H1 (cell line): ENCODE results near the gene TWIST2. TPM values are rescaled to one million over a fixed set of nuclear protein-coding genes. Genes with fewer than 3 reads are reported as not detected.

Experiments used
- CTCF ChIA-PET: fragments of 300-600 bp; sonication (Branson Sonifier 250); formaldehyde crosslinking; loops from one replicate; lab custom pipeline; 2021; ENCODE audit not compliant: partially characterized antibody; lab: Charles Lee
- POLR2A ChIA-PET: fragments of 300-600 bp; sonication (Branson Sonifier 250); formaldehyde crosslinking; loops from one replicate; lab custom pipeline; 2021; ENCODE audit warnings: inconsistent platforms; ENCODE audit not compliant: partially characterized antibody; lab: Charles Lee
- DNase-seq, 2 experiments: peaks; one replicate each; pipeline versions ENCODE4 v3.0.0 to v3.0.0-alpha.2; 2010 to 2022; ENCODE audit warnings: low spot score in 2 of 2, low read depth in 1 of 2, mixed read lengths in 1 of 2
- FAIRE-seq: peaks from 2 replicates; lab custom pipeline; 2011; peaks lifted over from hg19 to GRCh38; lab: Jason Lieb, UNC
- H2AFZ ChIP-seq: 2 replicates; pipeline ENCODE4 v1.8.1; 2012; ENCODE audit warnings: low read length, inconsistent platforms
- H2AK5ac ChIP-seq: 2 replicates; pipeline ENCODE4 v1.6.1; 2013; ENCODE audit warnings: low read depth, low read length
- H2BK120ac ChIP-seq: replicated peaks from 2 replicates; pipeline ENCODE3; 2013; ENCODE audit warnings: low read depth, low read length, inconsistent platforms
- H2BK12ac ChIP-seq: 2 replicates; pipeline ENCODE4 v1.6.1; 2013; ENCODE audit warnings: low read depth, low read length
- H2BK15ac ChIP-seq: 2 replicates; pipeline ENCODE4 v1.6.1; 2013; ENCODE audit warnings: low read length
- H2BK20ac ChIP-seq: 2 replicates; pipeline ENCODE4 v1.6.1; 2013; ENCODE audit warnings: low read length
- H2BK5ac ChIP-seq: 2 replicates; pipeline ENCODE4 v1.6.1; 2013; ENCODE audit warnings: low read depth, low read length
- H3K14ac ChIP-seq: 2 replicates; pipeline ENCODE4 v1.6.1; 2013; ENCODE audit warnings: inconsistent platforms; ENCODE audit not compliant: insufficient read length
- H3K18ac ChIP-seq: 2 replicates; pipeline ENCODE4 v1.6.1; 2013; ENCODE audit warnings: low read length; ENCODE audit errors: extremely low read depth
- H3K23ac ChIP-seq: 2 replicates; pipeline ENCODE4 v1.6.1; 2013; ENCODE audit warnings: inconsistent platforms; ENCODE audit not compliant: insufficient read length
- H3K23me2 ChIP-seq: 2 replicates; pipeline ENCODE4 v1.6.1; 2013; ENCODE audit warnings: low read depth, low read length
- H3K27ac ChIP-seq: 2 replicates; pipeline ENCODE4 v1.6.1; 2011; ENCODE audit warnings: low read depth, low read length, inconsistent platforms
- H3K27me3 ChIP-seq, 4 experiments: replicated peaks in 1 of 4; 1 replicate in 1 of 4; 2 replicates in 3 of 4; pipeline versions ENCODE4 v1.6.1 to v1.8.1; 2011 to 2013; ENCODE audit warnings: low read length in 3 of 4, mild to moderate bottlenecking in 3 of 4, inconsistent platforms in 2 of 4, mixed read lengths in 2 of 4, moderate library complexity in 1 of 4; ENCODE audit not compliant: control insufficient read depth in 3 of 4, insufficient read depth in 3 of 4; ENCODE audit errors: extremely low read depth in 1 of 4
- H3K36me3 ChIP-seq, 4 experiments: 2 replicates each; pipeline versions ENCODE4 v1.6.1 to v1.8.1; 2011 to 2013; ENCODE audit warnings: mild to moderate bottlenecking in 4 of 4, low read length in 3 of 4, moderate library complexity in 2 of 4, control low read depth in 1 of 4, inconsistent platforms in 1 of 4; ENCODE audit not compliant: insufficient read depth in 4 of 4, control insufficient read depth in 2 of 4
- H3K4ac ChIP-seq: replicated peaks from 2 replicates; pipeline ENCODE3; 2013; ENCODE audit warnings: low read length, low read depth, mixed read lengths, inconsistent platforms; ENCODE audit not compliant: insufficient read length
- H3K4me1 ChIP-seq, 4 experiments: replicated peaks in 1 of 4; 1 replicate in 1 of 4; 2 replicates in 3 of 4; pipeline versions ENCODE4 v1.6.1 to v1.8.1; 2011 to 2013; ENCODE audit warnings: low read length in 3 of 4, inconsistent platforms in 2 of 4, mixed read lengths in 1 of 4; ENCODE audit not compliant: insufficient read depth in 4 of 4, control insufficient read depth in 3 of 4
- H3K4me2 ChIP-seq, 2 experiments: 2 replicates each; pipeline versions ENCODE4 v1.6.1 to v1.8.1; 2011 to 2013; ENCODE audit warnings: low read depth in 2 of 2, low read length in 2 of 2, control low read depth in 1 of 2, inconsistent platforms in 1 of 2, mild to moderate bottlenecking in 1 of 2; ENCODE audit not compliant: insufficient read depth in 1 of 2
- H3K4me3 ChIP-seq, 4 experiments: fragments of 200-600, 300-600 bp in 1 of 4; sonication (generic), shearing (Covaris generic), sonication (Bioruptor Twin) in 1 of 4; 2 replicates each; pipeline versions ENCODE4 v1.5.1 to v1.8.1; 2011 to 2016; ENCODE audit warnings: low read length in 4 of 4, low read depth in 3 of 4, control low read depth in 2 of 4, inconsistent platforms in 2 of 4, mild to moderate bottlenecking in 2 of 4, mixed read lengths in 1 of 4, moderate library complexity in 1 of 4; ENCODE audit not compliant: insufficient read depth in 2 of 4; ENCODE audit errors: extremely low read depth in 1 of 4
- H3K56ac ChIP-seq: replicated peaks from 2 replicates; pipeline ENCODE3; 2013; ENCODE audit warnings: low read depth, mild to moderate bottlenecking, mixed read lengths, low read length, inconsistent platforms; ENCODE audit not compliant: insufficient read length
- H3K79me1 ChIP-seq: 2 replicates; pipeline ENCODE4 v1.6.1; 2013; ENCODE audit warnings: low read depth, low read length, control low read depth
- H3K79me2 ChIP-seq, 2 experiments: 2 replicates each; pipeline versions ENCODE4 v1.6.1 to v1.8.1; 2012 to 2013; ENCODE audit warnings: low read length in 2 of 2, mild to moderate bottlenecking in 2 of 2, inconsistent platforms in 1 of 2; ENCODE audit not compliant: insufficient read depth in 2 of 2, control insufficient read depth in 1 of 2
- H3K9ac ChIP-seq, 4 experiments: replicated peaks in 1 of 4; 1 replicate in 1 of 4; 2 replicates in 3 of 4; pipeline versions ENCODE4 v1.6.1 to v1.8.1; 2011 to 2013; ENCODE audit warnings: low read depth in 3 of 4, low read length in 3 of 4, control low read depth in 2 of 4, mild to moderate bottlenecking in 2 of 4, moderate library complexity in 2 of 4, inconsistent platforms in 1 of 4; ENCODE audit errors: extremely low read depth in 1 of 4
- H3K9me3 ChIP-seq, 2 experiments: 2 replicates each; pipeline versions ENCODE4 v1.6.1 to v1.8.1; 2012 to 2013; ENCODE audit warnings: mild to moderate bottlenecking in 2 of 2, moderate library complexity in 2 of 2, control low read depth in 1 of 2, inconsistent platforms in 1 of 2, low read depth in 1 of 2, low read length in 1 of 2, mixed read lengths in 1 of 2; ENCODE audit not compliant: insufficient read depth in 2 of 2
- H4K20me1 ChIP-seq, 2 experiments: replicated peaks in 1 of 2; 2 replicates each; pipeline versions ENCODE3 to v1.8.1; 2011 to 2013; ENCODE audit warnings: inconsistent platforms in 2 of 2, low read length in 2 of 2, mild to moderate bottlenecking in 1 of 2; ENCODE audit not compliant: insufficient read depth in 2 of 2, control insufficient read depth in 1 of 2
- H4K5ac ChIP-seq: 2 replicates; pipeline ENCODE4 v1.6.1; 2013; ENCODE audit warnings: low read length, low read depth, mixed read lengths, inconsistent platforms; ENCODE audit not compliant: insufficient read length
- H4K8ac ChIP-seq: 2 replicates; pipeline ENCODE4 v1.8.0; 2013; ENCODE audit warnings: mild to moderate bottlenecking, moderate library complexity, low read length, inconsistent platforms; ENCODE audit not compliant: insufficient read depth; ENCODE audit errors: extremely low read depth
- H4K91ac ChIP-seq: replicated peaks from 2 replicates; pipeline ENCODE3; 2013; ENCODE audit warnings: low read length, mixed read lengths, inconsistent platforms; ENCODE audit not compliant: insufficient read length
- EZH2 ChIP-seq: fragments of 200-600 bp; sonication (generic); IDR thresholded peaks from 2 replicates; pipeline ENCODE4 v1.7.1; 2012; ENCODE audit warnings: low read depth, mild to moderate bottlenecking, moderate library complexity, low read length, inconsistent platforms; ENCODE audit not compliant: severe bottlenecking
- FOSL1 ChIP-seq: IDR thresholded peaks from 2 replicates; pipeline ENCODE4 v1.6.1; 2011; ENCODE audit warnings: mild to moderate bottlenecking, low read depth, low read length, moderate library complexity; ENCODE audit not compliant: insufficient read depth
- SAP30 ChIP-seq: fragments of 300-600 bp; sonication (generic); IDR thresholded peaks from 2 replicates; pipeline ENCODE4 v1.7.1; 2012; ENCODE audit warnings: low read length, moderate library complexity, mild to moderate bottlenecking, inconsistent platforms; ENCODE audit not compliant: insufficient read depth, insufficient replicate concordance
- SIN3A ChIP-seq, 2 experiments: IDR thresholded peaks in 1 of 2; conservative IDR thresholded peaks in 1 of 2; 2 replicates each; pipeline ENCODE4 v1.6.1; 2011 to 2012; ENCODE audit warnings: low read length in 2 of 2, improper control_type of control experiment in 1 of 2, low read depth in 1 of 2, mild to moderate bottlenecking in 1 of 2
- WGBS, 2 experiments: shearing (Covaris generic) in 1 of 2; methylation state at CpG; one replicate each; pipeline versions ENCODE4 v1.1.6 to v1.1.7; 2013 to 2015; ENCODE audit warnings: low lambda C conversion rate in 2 of 2, mixed read lengths in 2 of 2, inconsistent platforms in 1 of 2, low coverage in 1 of 2, missing lambda C conversion rate in 1 of 2; ENCODE audit not compliant: insufficient replicate concordance in 2 of 2, insufficient coverage in 1 of 2, insufficient read length in 1 of 2; ENCODE audit errors: extremely low coverage in 1 of 2, missing lambda C conversion rate in 1 of 2; 5-methylcytosine and 5-hydroxymethylcytosine counted together
- polyA plus RNA-seq, 7 experiments: library from polyadenylated mRNA; depleted of rRNA in 3 of 7; stranded (reverse) in 5 of 7; unstranded in 2 of 7; fragments of >200 nt in 5 of 7; fragments of 200-250 nt in 2 of 7; gene quantifications; 1 replicate in 5 of 7; 2 replicates in 1 of 7; 4 replicates in 1 of 7; pipeline versions ENCODE4 v1.2.1 to v1.2.3, GENCODE V29; 2011 to 2013; ENCODE audit warnings: missing spikeins in 2 of 7, mixed read lengths in 2 of 7
- total RNA-seq: library from RNA; stranded (reverse); fragmentation: NEBNext Ultra II Directional; extraction: Animal tissue kit (Norgen Biotek cat#: 25700); gene quantifications from 2 replicates; pipeline ENCODE4 v1.2.1, GENCODE V29; 2021
- TF ChIP-seq, protein P1 (sequence below), 3 experiments: IDR thresholded peaks; 1 replicate in 2 of 3; 2 replicates in 1 of 3; pipeline versions ENCODE4 v1.5.1 to v1.6.1; 2011; ENCODE audit warnings: low read length in 3 of 3, mild to moderate bottlenecking in 3 of 3, inconsistent platforms in 2 of 3, low read depth in 1 of 3, moderate library complexity in 1 of 3; ENCODE audit not compliant: insufficient read depth in 1 of 3; ENCODE audit errors: control extremely low read depth in 1 of 3
- TF ChIP-seq, protein P2 (sequence below): IDR thresholded peaks from 2 replicates; pipeline ENCODE4 v1.6.1; 2012; ENCODE audit warnings: inconsistent platforms
- TF ChIP-seq, protein P3 (sequence below): IDR thresholded peaks from 2 replicates; pipeline ENCODE4 v1.6.1; 2011; ENCODE audit warnings: low read length, improper control_type of control experiment
- TF ChIP-seq, protein P4 (sequence below): IDR thresholded peaks from 2 replicates; pipeline ENCODE4 v1.6.1; 2012; ENCODE audit warnings: inconsistent platforms

Gene TWIST2
- total and polyA plus RNA-seq, 2 of the 8 experiments (the other 6 are each of a cell fraction or from before 2014, with no cell fraction given): 2.6 to 4.3 TPM

DNA sequence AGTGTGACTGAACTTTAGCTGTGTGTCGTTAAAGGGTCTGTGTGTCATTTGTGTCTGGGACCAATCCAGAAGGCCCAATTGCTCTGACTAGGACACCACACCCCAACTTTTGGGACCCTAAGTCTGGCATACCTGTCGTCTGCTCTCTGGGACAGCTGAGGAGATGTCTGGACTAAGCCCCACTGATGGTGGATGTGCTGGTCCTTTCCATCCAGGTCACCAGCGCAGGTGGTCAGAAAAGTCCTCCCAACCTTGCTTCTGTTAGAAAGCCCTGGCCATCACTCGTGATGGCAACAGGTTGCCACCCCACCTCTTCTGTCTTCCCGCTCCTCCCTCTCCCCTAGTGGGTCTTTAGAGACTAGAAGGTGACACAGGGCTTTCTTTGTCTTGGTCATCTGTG lies 37.6 kb upstream of the TWIST2 start:
- H2BK15ac ChIP-seq: no peak overlapping the region
- no peak overlapping the region for H3K18ac ChIP-seq
- H3K27ac ChIP-seq: no peak overlapping the region
- no peaks in the 10 kb centered on the region for H3K36me3 ChIP-seq
- H2BK120ac ChIP-seq: no peak overlapping the region
- CTCF ChIA-PET: no interaction called here
- H3K4ac ChIP-seq: no peak overlapping the region
- H3K9me3 ChIP-seq: peaks cover 30 to 33% of the 10 kb centered on the region in 2 experiments
- H3K4me1 ChIP-seq: no peaks in the 10 kb centered on the region
- H3K27me3 ChIP-seq: no peaks in the 10 kb centered on the region
- no peak overlapping the region for H3K23ac ChIP-seq
- FAIRE-seq: no peak
- no peak overlapping the region for H4K5ac ChIP-seq
- no peak overlapping the region for H2BK5ac ChIP-seq
- no peak overlapping the region for H3K14ac ChIP-seq
- no peaks in the 10 kb centered on the region for H3K23me2 ChIP-seq
- H3K79me1 ChIP-seq: no peaks in the 10 kb centered on the region; the same call in 1 of the 2 replicates
- no peak overlapping the region for H3K56ac ChIP-seq
- no peak overlapping the region for H4K91ac ChIP-seq
- no peaks in the 10 kb centered on the region for H4K20me1 ChIP-seq
- POLR2A ChIA-PET: no interaction called here
- DNase-seq: no peak
- no peak overlapping the region for H4K8ac ChIP-seq
- no peak overlapping the region for H2AFZ ChIP-seq
- no peak overlapping the region for H2BK12ac ChIP-seq
- H3K4me3 ChIP-seq: no peak overlapping the region
- H3K79me2 ChIP-seq: no peaks in the 10 kb centered on the region; a peak in 1 of 4 replicates
- H3K4me2 ChIP-seq: no peak overlapping the region
- H2BK20ac ChIP-seq: no peak overlapping the region
- 83% methylated on average over 5 of the region's 5 CpGs; no CpG with 5 or more reads in 1 of the 2 experiments for WGBS, 2 experiments
- H2AK5ac ChIP-seq: no peak overlapping the region
- H3K9ac ChIP-seq: no peak overlapping the region
- TF ChIP-seq SAP30 (no peak), FOSL1 (no peak), SIN3A (conservative IDR thresholded peaks at IDR 0.05 in 1 of 2, IDR thresholded peaks at IDR 0.05 in 1 of 2; ENCODE audit: low read depth in 1 of 2, low read length in 2 of 2) (no peak), EZH2 (no peak)
- TF ChIP-seq, protein P1, sequence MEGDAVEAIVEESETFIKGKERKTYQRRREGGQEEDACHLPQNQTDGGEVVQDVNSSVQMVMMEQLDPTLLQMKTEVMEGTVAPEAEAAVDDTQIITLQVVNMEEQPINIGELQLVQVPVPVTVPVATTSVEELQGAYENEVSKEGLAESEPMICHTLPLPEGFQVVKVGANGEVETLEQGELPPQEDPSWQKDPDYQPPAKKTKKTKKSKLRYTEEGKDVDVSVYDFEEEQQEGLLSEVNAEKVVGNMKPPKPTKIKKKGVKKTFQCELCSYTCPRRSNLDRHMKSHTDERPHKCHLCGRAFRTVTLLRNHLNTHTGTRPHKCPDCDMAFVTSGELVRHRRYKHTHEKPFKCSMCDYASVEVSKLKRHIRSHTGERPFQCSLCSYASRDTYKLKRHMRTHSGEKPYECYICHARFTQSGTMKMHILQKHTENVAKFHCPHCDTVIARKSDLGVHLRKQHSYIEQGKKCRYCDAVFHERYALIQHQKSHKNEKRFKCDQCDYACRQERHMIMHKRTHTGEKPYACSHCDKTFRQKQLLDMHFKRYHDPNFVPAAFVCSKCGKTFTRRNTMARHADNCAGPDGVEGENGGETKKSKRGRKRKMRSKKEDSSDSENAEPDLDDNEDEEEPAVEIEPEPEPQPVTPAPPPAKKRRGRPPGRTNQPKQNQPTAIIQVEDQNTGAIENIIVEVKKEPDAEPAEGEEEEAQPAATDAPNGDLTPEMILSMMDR (IDR thresholded peaks at IDR 0.05; ENCODE audit: control extremely low read depth in 1 of 3, insufficient read depth in 1 of 3, low read depth in 1 of 3, low read length in 3 of 3): no peak
- TF ChIP-seq, protein P2, sequence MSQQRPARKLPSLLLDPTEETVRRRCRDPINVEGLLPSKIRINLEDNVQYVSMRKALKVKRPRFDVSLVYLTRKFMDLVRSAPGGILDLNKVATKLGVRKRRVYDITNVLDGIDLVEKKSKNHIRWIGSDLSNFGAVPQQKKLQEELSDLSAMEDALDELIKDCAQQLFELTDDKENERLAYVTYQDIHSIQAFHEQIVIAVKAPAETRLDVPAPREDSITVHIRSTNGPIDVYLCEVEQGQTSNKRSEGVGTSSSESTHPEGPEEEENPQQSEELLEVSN: no peak
- TF ChIP-seq, protein P3, sequence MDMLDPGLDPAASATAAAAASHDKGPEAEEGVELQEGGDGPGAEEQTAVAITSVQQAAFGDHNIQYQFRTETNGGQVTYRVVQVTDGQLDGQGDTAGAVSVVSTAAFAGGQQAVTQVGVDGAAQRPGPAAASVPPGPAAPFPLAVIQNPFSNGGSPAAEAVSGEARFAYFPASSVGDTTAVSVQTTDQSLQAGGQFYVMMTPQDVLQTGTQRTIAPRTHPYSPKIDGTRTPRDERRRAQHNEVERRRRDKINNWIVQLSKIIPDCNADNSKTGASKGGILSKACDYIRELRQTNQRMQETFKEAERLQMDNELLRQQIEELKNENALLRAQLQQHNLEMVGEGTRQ: no peak
- TF ChIP-seq, protein P4, sequence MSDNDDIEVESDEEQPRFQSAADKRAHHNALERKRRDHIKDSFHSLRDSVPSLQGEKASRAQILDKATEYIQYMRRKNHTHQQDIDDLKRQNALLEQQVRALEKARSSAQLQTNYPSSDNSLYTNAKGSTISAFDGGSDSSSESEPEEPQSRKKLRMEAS: no peak
